WTC11 (cell line): ENCODE data around the gene USP4. TPM values are rescaled to one million over a fixed set of nuclear protein-coding genes. Genes with fewer than 3 reads are reported as not detected.

ENCODE experiments used
- ATAC-seq: fragments of 200-7000 bp; cut with Tn5 transposase; 2 replicates; pipeline ENCODE4 v1.10.0; 2021; ENCODE audit warnings: mild to moderate bottlenecking, moderate library complexity
- CTCF ChIA-PET: fragments of 300-600 bp; sonication (Branson Sonifier 250); formaldehyde crosslinking; loops from one replicate; lab custom pipeline; 2021; ENCODE audit warnings: antibody characterized with exemption; lab: Charles Lee
- POLR2A ChIA-PET: fragments of 350-600 bp; sonication (Branson Sonifier 250); formaldehyde crosslinking; loops from one replicate; lab custom pipeline; 2021; ENCODE audit warnings: antibody characterized with exemption; lab: Charles Lee
- DNase-seq: peaks from one replicate; pipeline ENCODE4 v3.0.0; 2021; ENCODE audit warnings: low spot score
- H3K27ac Mint-ChIP-seq: 2 replicates; pipeline ENCODE4 v1.8.0; 2021; ENCODE audit warnings: mixed read lengths
- H3K27me3 Mint-ChIP-seq: 2 replicates; pipeline ENCODE4 v1.8.0; 2021; ENCODE audit warnings: low read depth, mild to moderate bottlenecking, moderate library complexity, mixed read lengths
- H3K36me3 Mint-ChIP-seq: 2 replicates; pipeline ENCODE4 v1.8.0; 2021; ENCODE audit warnings: mixed read lengths
- H3K4me1 Mint-ChIP-seq: 2 replicates; pipeline ENCODE4 v1.8.0; 2022; ENCODE audit warnings: mixed read lengths
- H3K4me3 Mint-ChIP-seq: 2 replicates; pipeline ENCODE4 v1.8.0; 2021; ENCODE audit warnings: mild to moderate bottlenecking, moderate library complexity, mixed read lengths
- H3K9me3 Mint-ChIP-seq: 2 replicates; pipeline ENCODE4 v1.8.0; 2021; ENCODE audit warnings: mixed read lengths
- AR ChIP-seq: fragments of 250-450 bp; sonication (Bioruptor Pico); IDR thresholded peaks from 2 replicates; pipeline ENCODE4 v1.9.0; 2021; ENCODE audit warnings: mild to moderate bottlenecking
- ATF3 ChIP-seq: sonication (generic); formaldehyde crosslinking; conservative IDR thresholded peaks from 2 replicates; pipeline ENCODE4 v1.8.1; 2022; ENCODE audit warnings: mild to moderate bottlenecking, missing genetic modification reagents
- CREB1 ChIP-seq: sonication (generic); formaldehyde crosslinking; IDR thresholded peaks from 2 replicates; pipeline ENCODE4 v1.8.0; 2023; ENCODE audit warnings: mild to moderate bottlenecking, missing genetic modification reagents
- CREM ChIP-seq: sonication (generic); formaldehyde crosslinking; IDR thresholded peaks from 2 replicates; pipeline ENCODE4 v1.8.1; 2022; ENCODE audit warnings: mild to moderate bottlenecking, missing genetic modification reagents, moderate library complexity
- CTCF ChIP-seq: fragments of 200-600 bp; IDR thresholded peaks from 2 replicates; pipeline ENCODE4 v1.8.0; 2022; ENCODE audit warnings: antibody characterized with exemption
- ERG ChIP-seq: fragments of 250-450 bp; sonication (Bioruptor Pico); IDR thresholded peaks from 2 replicates; pipeline ENCODE4 v1.8.0; 2021; ENCODE audit warnings: mild to moderate bottlenecking
- GTF2I ChIP-seq: fragments of 250-450 bp; sonication (Bioruptor Pico); conservative IDR thresholded peaks from 2 replicates; pipeline ENCODE4 v1.4.0; 2021; ENCODE audit warnings: mild to moderate bottlenecking
- IRF1 ChIP-seq: sonication (generic); formaldehyde crosslinking; IDR thresholded peaks from 2 replicates; pipeline ENCODE4 v1.8.0; 2023; ENCODE audit warnings: missing genetic modification reagents
- MXD4 ChIP-seq: fragments of 250-450 bp; sonication (Bioruptor Pico); IDR thresholded peaks from 2 replicates; pipeline ENCODE4 v1.8.0; 2021; ENCODE audit warnings: mild to moderate bottlenecking, moderate library complexity, borderline replicate concordance
- MYBL2 ChIP-seq: sonication (generic); formaldehyde crosslinking; IDR thresholded peaks from 2 replicates; pipeline ENCODE4 v1.8.1; 2023; ENCODE audit warnings: mild to moderate bottlenecking, moderate library complexity, missing genetic modification reagents
- NR2C2 ChIP-seq: sonication (generic); formaldehyde crosslinking; IDR thresholded peaks from 2 replicates; pipeline ENCODE4 v1.8.0; 2022; ENCODE audit warnings: mild to moderate bottlenecking, missing genetic modification reagents
- NR3C1 ChIP-seq: sonication (generic); formaldehyde crosslinking; conservative IDR thresholded peaks from 2 replicates; pipeline ENCODE4 v1.8.1; 2023; ENCODE audit warnings: low read depth, mild to moderate bottlenecking, missing genetic modification reagents
- RELA ChIP-seq: sonication (generic); formaldehyde crosslinking; IDR thresholded peaks from 2 replicates; pipeline ENCODE4 v1.8.1; 2022; ENCODE audit warnings: missing genetic modification reagents, mild to moderate bottlenecking, borderline replicate concordance
- SP1 ChIP-seq: sonication (generic); formaldehyde crosslinking; conservative IDR thresholded peaks from 2 replicates; pipeline ENCODE4 v1.8.1; 2022; ENCODE audit warnings: missing genetic modification reagents
- TEAD4 ChIP-seq: sonication (generic); formaldehyde crosslinking; IDR thresholded peaks from 2 replicates; pipeline ENCODE4 v1.8.0; 2022; ENCODE audit warnings: mild to moderate bottlenecking, missing genetic modification reagents
- ZNF232 ChIP-seq: sonication (generic); formaldehyde crosslinking; IDR thresholded peaks from 2 replicates; pipeline ENCODE4 v1.8.0; 2022; ENCODE audit warnings: mild to moderate bottlenecking, missing genetic modification reagents
- ZNF263 ChIP-seq: sonication (generic); formaldehyde crosslinking; IDR thresholded peaks from 2 replicates; pipeline ENCODE4 v1.8.1; 2022; ENCODE audit warnings: low read depth, mild to moderate bottlenecking, moderate library complexity, missing genetic modification reagents
- ZNF425 ChIP-seq: fragments of 250-450 bp; sonication (Bioruptor Pico); conservative IDR thresholded peaks from 2 replicates; pipeline ENCODE4 v1.9.0; 2021; ENCODE audit warnings: mild to moderate bottlenecking
- ZNF512 ChIP-seq: sonication (generic); formaldehyde crosslinking; IDR thresholded peaks from 2 replicates; pipeline ENCODE4 v1.8.1; 2022; ENCODE audit warnings: missing genetic modification reagents, borderline replicate concordance
- total RNA-seq: library from RNA; stranded (reverse); gene quantifications from 3 replicates; pipeline ENCODE4 v1.2.3, GENCODE V29; 2021

USP4 gene
- total RNA-seq, 1 experiment from 2014 or later = 29.1 TPM

GRCh38 chr3:49305608-49306007, 34.2 kb downstream of the USP4 start:
- no peaks in the 10 kb centered on the region for H3K27me3 Mint-ChIP-seq
- no peaks in the 10 kb centered on the region for H3K9me3 Mint-ChIP-seq
- H3K4me1 Mint-ChIP-seq = no peaks in the 10 kb centered on the region
- ATAC-seq (no peak), DNase-seq (no peak)
- H3K4me3 Mint-ChIP-seq = no peak overlapping the region
- peaks cover 27% of the 10 kb centered on the region for H3K36me3 Mint-ChIP-seq
- no peak for TF ChIP-seq GTF2I (CRISPR knock-in tag)
- no peak for TF ChIP-seq CTCF
- no peak for TF ChIP-seq ZNF232 (CRISPR knock-in tag)
- TF ChIP-seq ATF3 = no peak
- TF ChIP-seq CREB1 (CRISPR knock-in tag) = no peak
- no peak for TF ChIP-seq TEAD4
- TF ChIP-seq NR2C2 = no peak
- TF ChIP-seq ZNF425 (CRISPR knock-in tag) = no peak
- TF ChIP-seq CREM (CRISPR knock-in tag) = no peak
- TF ChIP-seq SP1 = no peak
- no peak for TF ChIP-seq MXD4 (CRISPR knock-in tag)
- no peak for TF ChIP-seq ZNF512 (CRISPR knock-in tag)
- no peak for TF ChIP-seq AR
- TF ChIP-seq RELA (CRISPR knock-in tag) = no peak
- TF ChIP-seq ERG = no peak
- CTCF ChIA-PET = no interaction called here
- POLR2A ChIA-PET = no interaction called here
- no peak overlapping the region for H3K27ac Mint-ChIP-seq

GRCh38 chr3:49302613-49303012, 37.2 kb downstream of the USP4 start:
- DNase-seq (no peak), ATAC-seq (no peak)
- TF ChIP-seq AR = no peak
- no peak for TF ChIP-seq ZNF263 (CRISPR knock-in tag)
- no peak for TF ChIP-seq CREM (CRISPR knock-in tag)
- no peak for TF ChIP-seq MYBL2
- TF ChIP-seq IRF1 (CRISPR knock-in tag) = no peak
- no peak for TF ChIP-seq NR3C1
- H3K36me3 Mint-ChIP-seq = peaks cover 31% of the 10 kb centered on the region
- H3K27ac Mint-ChIP-seq = no peak overlapping the region
- H3K4me3 Mint-ChIP-seq = no peak overlapping the region
- no peaks in the 10 kb centered on the region for H3K27me3 Mint-ChIP-seq
- ChIA-PET POLR2A (no interaction called here), CTCF (interaction anchor here (0.7 to 1.8 kb wide), 2 partner anchors 11 to 131 kb away, joined by 3 to 7 read pairs; partner anchors contain the start of gene KLHDC8B)
- no peaks in the 10 kb centered on the region for H3K4me1 Mint-ChIP-seq
- H3K9me3 Mint-ChIP-seq = no peaks in the 10 kb centered on the region
